ENCODE measurements around the gene TNNI3K. TPM values are rescaled to one million over a fixed set of nuclear protein-coding genes. Genes with fewer than 3 reads are reported as not detected.

Gene TNNI3K
- total RNA-seq, 1 donor from 2014 or later = not detected

DNA sequence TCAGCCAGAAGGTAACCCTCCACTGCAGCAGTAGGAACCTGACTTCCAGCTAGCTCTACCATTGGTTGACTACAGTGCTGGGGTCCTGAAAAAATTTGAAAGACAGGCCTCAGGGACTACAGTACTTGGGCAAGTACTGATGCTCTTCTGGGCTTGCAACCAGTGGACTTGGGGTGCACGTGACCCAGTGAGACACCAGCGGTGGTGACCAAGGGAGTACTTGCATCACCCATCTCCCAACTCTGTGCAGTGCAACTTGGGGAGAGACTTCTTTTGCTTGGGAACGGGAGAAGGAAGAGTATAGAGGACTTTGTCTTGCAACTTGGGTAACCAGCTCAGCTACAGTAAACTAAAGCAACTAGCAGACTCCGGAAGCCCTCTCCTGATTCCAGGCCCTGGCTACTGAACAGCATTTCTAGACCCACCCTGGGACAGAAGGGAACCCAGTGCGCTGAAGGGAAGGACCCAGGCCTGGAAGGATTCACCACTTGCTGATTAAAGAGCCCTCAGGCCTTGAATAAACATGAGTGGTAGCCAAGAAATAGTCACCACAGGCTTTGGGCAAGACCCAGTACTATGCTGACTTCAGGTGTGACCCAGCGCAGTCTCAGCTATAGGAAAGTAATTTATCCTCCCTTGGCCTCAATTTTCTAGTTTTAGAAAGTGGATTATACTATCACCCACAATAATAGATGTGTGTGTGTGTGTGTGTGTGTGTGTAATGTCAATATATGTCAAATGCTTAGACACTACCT, 45.6 kb downstream of the TNNI3K start:
- Mint-ChIP-seq H3K27me3 (ENCODE audit: unreplicated experiment) (no peaks in the 10 kb centered on the region), H3K9me3 (ENCODE audit: unreplicated experiment) (no peaks in the 10 kb centered on the region), H3K27ac (ENCODE audit: unreplicated experiment) (no peak overlapping the region), H3K4me1 (ENCODE audit: unreplicated experiment) (no peaks in the 10 kb centered on the region), H3K36me3 (ENCODE audit: unreplicated experiment) (no peaks in the 10 kb centered on the region), H3K4me3 (ENCODE audit: unreplicated experiment) (no peak overlapping the region)
- no peak for DNase-seq (ENCODE audit: extremely low spot score, unreplicated experiment)
- TF ChIP-seq, protein P1, sequence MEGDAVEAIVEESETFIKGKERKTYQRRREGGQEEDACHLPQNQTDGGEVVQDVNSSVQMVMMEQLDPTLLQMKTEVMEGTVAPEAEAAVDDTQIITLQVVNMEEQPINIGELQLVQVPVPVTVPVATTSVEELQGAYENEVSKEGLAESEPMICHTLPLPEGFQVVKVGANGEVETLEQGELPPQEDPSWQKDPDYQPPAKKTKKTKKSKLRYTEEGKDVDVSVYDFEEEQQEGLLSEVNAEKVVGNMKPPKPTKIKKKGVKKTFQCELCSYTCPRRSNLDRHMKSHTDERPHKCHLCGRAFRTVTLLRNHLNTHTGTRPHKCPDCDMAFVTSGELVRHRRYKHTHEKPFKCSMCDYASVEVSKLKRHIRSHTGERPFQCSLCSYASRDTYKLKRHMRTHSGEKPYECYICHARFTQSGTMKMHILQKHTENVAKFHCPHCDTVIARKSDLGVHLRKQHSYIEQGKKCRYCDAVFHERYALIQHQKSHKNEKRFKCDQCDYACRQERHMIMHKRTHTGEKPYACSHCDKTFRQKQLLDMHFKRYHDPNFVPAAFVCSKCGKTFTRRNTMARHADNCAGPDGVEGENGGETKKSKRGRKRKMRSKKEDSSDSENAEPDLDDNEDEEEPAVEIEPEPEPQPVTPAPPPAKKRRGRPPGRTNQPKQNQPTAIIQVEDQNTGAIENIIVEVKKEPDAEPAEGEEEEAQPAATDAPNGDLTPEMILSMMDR (IDR thresholded peaks at IDR 0.05) = no peak

DNA sequence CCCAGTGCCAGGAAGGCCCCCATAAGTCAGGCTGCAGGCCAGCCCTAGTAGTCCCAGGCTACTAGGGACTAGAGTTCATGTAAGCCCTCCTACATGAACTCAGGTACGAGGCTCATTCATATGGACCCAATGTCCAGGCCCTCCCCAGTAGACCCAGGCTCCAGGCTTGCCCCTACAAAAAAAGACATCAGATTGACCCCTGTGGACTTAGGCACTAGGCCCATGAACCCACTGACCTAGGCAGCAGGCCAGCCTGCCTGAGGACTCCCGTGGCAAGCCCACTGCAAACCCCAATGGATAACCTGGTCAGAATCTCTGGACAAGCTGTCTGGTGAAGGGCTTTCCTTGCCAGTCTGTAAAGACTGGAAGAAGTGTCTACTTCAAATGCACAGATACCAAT, 51.2 kb downstream of the TNNI3K start:
- H3K36me3 Mint-ChIP-seq (ENCODE audit: unreplicated experiment) = no peaks in the 10 kb centered on the region
- peaks cover 4% of the 10 kb centered on the region for H3K9me3 Mint-ChIP-seq (ENCODE audit: unreplicated experiment)
- no peaks in the 10 kb centered on the region for H3K4me1 Mint-ChIP-seq (ENCODE audit: unreplicated experiment)
- TF ChIP-seq, protein P1 (IDR thresholded peaks at IDR 0.05) = no peak
- H3K4me3 Mint-ChIP-seq (ENCODE audit: unreplicated experiment) = no peak overlapping the region
- DNase-seq (ENCODE audit: extremely low spot score, unreplicated experiment) = no peak
- H3K27me3 Mint-ChIP-seq (ENCODE audit: unreplicated experiment) = no peaks in the 10 kb centered on the region
- no peak overlapping the region for H3K27ac Mint-ChIP-seq (ENCODE audit: unreplicated experiment)

DNA sequence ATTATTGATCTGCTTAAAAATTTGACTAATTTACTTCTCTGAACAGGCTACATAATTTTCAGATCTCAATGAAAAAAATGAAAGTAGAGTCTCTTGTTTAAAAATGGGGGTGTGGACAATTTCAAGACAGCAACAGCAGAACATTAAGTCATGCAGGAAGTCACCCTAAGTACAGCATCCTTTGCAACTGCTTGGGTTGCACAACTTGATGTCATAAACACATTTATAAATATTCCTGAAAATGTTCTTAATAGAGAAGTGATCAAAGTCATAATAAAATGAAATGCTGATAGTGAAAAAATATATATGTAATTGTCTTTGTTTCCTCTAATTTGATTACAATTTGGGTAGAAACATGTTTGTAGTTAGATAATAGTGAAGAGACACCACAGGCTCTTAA, 79.3 kb downstream of the TNNI3K start:
- Mint-ChIP-seq H3K36me3 (ENCODE audit: unreplicated experiment) (no peaks in the 10 kb centered on the region), H3K9me3 (ENCODE audit: unreplicated experiment) (peaks cover 3% of the 10 kb centered on the region), H3K4me1 (ENCODE audit: unreplicated experiment) (no peaks in the 10 kb centered on the region), H3K27me3 (ENCODE audit: unreplicated experiment) (peaks cover 5% of the 10 kb centered on the region), H3K4me3 (ENCODE audit: unreplicated experiment) (no peak overlapping the region), H3K27ac (ENCODE audit: unreplicated experiment) (no peak overlapping the region)
- DNase-seq (ENCODE audit: extremely low spot score, unreplicated experiment) = no peak
- TF ChIP-seq, protein P1 (IDR thresholded peaks at IDR 0.05) = no peak

DNA sequence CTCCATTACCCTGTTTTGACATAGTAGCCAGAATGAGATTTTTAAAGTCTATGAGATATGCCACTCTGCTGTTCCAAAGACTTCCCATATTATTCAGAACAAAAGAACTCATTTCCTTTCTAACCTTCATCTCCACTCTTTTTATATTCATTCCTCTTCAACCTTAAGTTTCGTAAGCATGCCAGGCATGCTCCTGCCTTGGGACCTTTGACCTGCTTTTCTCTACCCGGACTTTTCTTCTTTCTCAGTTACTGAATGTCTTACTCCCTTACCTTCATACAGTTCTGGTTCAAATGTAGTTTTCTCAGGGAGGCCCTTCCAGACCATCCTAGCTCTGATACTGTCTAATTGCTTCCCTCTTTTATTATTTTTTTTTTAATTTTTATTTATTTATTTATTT, 81.1 kb downstream of the TNNI3K start:
- Mint-ChIP-seq H3K36me3 (ENCODE audit: unreplicated experiment) (no peaks in the 10 kb centered on the region), H3K4me3 (ENCODE audit: unreplicated experiment) (no peak overlapping the region), H3K27me3 (ENCODE audit: unreplicated experiment) (peaks cover 5% of the 10 kb centered on the region), H3K4me1 (ENCODE audit: unreplicated experiment) (no peaks in the 10 kb centered on the region), H3K9me3 (ENCODE audit: unreplicated experiment) (no peaks in the 10 kb centered on the region), H3K27ac (ENCODE audit: unreplicated experiment) (no peak overlapping the region)
- TF ChIP-seq, protein P1 (IDR thresholded peaks at IDR 0.05) = no peak
- DNase-seq (ENCODE audit: extremely low spot score, unreplicated experiment) = no peak

DNA sequence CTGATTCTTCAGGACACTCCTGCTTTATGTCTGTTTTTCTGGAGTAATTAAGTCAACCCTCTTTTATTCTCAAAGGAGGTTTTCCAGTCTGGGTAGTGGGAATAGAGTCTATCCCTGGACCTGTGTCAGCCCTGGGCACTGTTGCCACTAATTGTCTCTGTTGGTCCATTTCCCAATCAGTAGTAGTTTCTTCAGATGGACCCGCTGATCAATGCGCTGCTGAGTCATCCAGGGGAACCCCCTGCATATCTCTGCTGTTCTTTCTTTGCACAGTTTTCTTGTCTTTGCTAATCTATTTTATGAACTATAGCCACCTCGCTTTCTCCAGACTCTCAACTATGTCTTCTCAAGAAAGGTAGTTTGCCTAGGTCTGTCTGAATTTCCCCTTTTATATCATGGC, 82.5 kb downstream of the TNNI3K start:
- TF ChIP-seq, protein P1 (IDR thresholded peaks at IDR 0.05) = no peak

More for the DNA sequence above, 82.5 kb downstream of the TNNI3K start:
- no peak overlapping the region for H3K4me3 Mint-ChIP-seq (ENCODE audit: unreplicated experiment)
- peaks cover 5% of the 10 kb centered on the region for H3K27me3 Mint-ChIP-seq (ENCODE audit: unreplicated experiment)
- H3K4me1 Mint-ChIP-seq (ENCODE audit: unreplicated experiment) = no peaks in the 10 kb centered on the region
- no peaks in the 10 kb centered on the region for H3K9me3 Mint-ChIP-seq (ENCODE audit: unreplicated experiment)
- DNase-seq (ENCODE audit: extremely low spot score, unreplicated experiment) = no peak
- no peak overlapping the region for H3K27ac Mint-ChIP-seq (ENCODE audit: unreplicated experiment)
- no peaks in the 10 kb centered on the region for H3K36me3 Mint-ChIP-seq (ENCODE audit: unreplicated experiment)

All from osteocyte (in vitro differentiated cells).